GM18870 (cell line): Measurements from ENCODE around the gene WSCD2.
"Not testable (repeated sequence)": the region's sequence is repeated elsewhere in the genome, so short reads cannot be mapped to it uniquely, and the experiment has no call there.

Source experiments
- ATAC-seq: cut with Tn5 transposase; IDR thresholded peaks from one replicate; pipeline ENCODE4 v1.9.1; 2021; ENCODE audit warnings: moderate library complexity; ENCODE audit not compliant: unreplicated experiment

WSCD2 gene

DNA sequence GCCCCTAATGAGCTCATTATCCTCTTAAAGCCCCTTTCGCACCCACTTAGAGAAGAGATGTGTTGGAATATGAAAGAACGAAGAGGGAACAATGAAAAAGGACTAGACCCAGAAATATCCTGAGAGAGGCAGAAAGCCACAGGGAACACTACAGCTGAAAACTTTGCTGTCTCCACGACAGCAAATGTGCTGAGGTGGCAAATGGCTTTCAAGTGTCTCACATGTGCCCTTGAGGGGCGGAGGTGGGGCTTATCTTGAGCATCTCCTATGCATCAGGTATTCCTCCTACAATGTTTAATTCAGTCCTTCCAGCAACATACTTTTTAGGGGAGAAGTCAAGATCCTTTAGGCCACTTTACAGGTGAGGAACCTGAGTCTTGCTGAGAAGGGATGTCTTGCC, 62.9 kb downstream of the WSCD2 start:
- ATAC-seq = no peak

DNA sequence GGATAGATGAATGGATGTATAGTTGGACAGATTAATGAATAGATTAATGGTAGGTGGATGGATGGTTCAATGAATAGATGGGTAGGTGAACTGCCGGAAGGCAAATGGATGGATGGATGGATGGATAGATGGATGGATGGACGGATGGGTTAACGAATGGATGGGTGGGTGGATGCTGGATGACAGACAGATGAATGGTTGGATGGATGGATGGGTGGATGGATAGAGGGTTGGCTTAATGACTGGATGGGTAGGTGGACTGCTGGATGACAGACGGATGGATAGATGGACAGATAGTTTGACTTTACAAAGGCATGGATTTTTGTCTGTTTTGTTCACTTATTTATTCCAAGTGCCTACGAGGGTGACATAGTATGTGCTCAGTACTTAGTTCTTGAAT, 64.4 kb downstream of the WSCD2 start:
- ATAC-seq = no peak

DNA sequence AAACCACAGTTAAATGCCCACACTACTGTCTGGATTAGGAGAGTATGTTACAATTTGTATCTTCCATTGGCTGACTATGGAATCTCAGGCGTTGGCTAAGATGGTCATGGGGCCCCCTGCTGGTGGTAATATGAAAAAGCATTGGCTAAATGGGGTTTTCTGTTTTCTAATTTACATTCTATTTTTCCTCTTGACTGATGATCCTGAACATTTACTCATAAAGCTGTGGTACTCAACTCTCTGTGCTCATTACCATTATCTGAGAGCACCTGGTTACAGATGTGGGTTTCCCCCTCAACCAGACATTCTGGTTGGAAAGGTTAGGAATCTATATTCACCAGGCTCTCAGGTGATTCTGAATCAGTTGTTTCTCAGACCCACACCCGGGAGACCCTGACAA, 64.8 kb downstream of the WSCD2 start:
- no peak for ATAC-seq

DNA sequence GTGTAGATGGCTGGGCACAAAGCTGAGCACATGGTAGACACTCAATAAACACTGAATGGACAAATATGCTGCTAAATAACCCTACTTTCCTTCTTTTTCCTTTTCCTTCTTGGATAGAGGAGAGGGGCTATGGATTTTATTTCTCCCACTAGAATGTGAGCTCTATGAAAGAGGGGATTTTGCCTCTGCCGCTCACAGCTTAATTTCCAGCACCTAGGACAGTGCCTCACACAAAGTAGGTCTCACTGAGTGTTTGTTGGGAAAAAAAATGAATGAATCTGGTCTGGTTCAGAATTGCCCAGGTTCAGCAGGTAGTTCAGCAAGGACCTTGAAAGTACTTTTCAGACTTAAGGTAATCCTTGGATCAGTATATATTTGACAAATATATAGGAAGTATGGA, 65.5 kb downstream of the WSCD2 start:
- no peak for ATAC-seq

DNA sequence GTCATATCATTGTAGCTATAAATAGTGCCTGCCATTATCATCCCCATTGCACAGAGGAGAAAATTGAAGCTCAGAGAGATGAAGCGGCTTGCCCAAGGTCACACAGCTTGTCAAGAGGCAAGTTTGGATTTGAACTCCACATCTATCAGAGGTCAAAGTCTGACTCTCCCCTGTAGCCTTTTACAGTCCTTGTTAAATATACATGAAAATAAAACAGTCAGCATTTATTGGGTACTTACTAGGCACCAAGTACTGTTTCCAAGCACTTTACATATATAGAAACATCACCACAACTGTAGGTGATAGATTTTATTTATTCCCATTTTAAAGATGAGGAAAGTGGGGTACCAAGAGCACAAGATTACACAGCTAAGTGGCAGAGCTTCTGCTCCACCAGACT, 67.2 kb downstream of the WSCD2 start:
- ATAC-seq = no peak

DNA sequence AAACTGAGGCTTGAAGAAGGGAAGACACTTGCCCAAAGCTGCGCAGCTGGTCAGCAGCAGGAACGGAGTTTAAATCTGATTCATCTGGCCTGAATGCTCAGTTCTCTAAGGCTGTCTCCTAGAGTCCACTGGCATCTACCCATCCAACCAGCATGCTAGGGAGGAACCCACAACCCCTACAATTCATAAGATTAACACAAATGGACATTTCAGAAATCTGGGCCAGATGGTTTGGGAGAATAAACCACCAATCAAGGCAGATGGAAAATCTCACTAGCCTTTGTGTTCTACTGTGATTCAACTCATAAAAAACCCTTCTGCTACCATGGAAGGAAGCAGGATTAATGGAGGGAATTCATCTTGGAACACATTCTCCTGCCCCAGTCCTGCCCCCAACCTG, 67.8 kb downstream of the WSCD2 start:
- ATAC-seq = no peak

DNA sequence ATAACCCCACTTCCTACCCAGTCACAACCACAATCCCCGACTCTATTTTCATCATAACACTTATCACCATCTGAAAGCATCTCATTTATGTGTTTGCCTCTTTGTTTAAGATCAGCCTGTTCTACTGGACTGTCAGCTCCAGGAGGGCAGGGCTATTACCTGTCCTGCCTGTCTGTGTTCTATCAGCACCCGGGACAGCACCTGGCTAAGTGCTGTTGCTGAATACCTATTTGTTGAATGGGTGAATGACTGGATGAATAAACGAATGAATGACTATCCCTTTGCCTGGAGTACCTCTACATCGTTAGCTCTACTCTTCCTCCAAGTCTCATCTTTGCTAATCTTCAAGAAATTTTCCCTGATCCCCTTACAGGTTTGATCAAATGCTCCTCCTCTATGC, 69.0 kb downstream of the WSCD2 start:
- no peak for ATAC-seq

DNA sequence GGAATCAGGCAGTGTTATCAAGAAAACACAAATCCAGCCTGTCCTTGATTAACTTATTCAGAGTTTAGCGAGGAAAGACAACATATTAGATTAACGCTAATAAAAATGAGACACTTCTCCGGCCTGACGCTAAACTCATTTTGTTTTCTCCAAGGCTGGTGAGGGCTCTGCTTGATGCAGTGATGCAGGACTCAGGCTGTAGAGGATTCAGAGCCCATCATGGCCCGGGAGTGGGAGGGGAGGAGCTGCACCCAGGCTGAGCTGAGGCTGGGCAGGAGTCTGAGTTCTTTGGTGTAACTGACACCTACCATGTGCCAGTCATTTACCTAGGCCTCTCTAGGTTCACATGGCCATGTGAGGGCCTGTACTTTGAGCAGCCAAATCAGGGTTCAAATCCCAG, 70.0 kb downstream of the WSCD2 start:
- ATAC-seq = no peak

DNA sequence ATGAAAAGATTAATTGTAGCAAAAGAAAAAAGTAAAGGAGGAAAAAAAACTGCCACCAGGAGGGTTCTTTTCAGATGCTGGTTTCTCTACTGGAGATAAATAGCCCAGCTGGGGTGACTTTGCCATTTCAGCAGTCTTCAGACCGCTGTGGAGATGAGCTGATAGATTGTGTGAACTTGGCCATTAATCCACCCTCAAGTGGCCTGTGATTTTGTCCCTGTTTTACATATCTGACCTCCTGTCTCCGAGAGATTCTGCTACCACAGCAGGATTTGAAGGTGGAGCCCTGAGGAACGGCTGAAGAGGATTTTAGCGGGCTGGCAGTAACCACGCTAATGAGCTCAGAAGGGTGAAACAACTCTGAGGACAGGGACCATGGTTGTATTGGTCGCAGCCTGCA, 72.7 kb downstream of the WSCD2 start:
- ATAC-seq = no peak

DNA sequence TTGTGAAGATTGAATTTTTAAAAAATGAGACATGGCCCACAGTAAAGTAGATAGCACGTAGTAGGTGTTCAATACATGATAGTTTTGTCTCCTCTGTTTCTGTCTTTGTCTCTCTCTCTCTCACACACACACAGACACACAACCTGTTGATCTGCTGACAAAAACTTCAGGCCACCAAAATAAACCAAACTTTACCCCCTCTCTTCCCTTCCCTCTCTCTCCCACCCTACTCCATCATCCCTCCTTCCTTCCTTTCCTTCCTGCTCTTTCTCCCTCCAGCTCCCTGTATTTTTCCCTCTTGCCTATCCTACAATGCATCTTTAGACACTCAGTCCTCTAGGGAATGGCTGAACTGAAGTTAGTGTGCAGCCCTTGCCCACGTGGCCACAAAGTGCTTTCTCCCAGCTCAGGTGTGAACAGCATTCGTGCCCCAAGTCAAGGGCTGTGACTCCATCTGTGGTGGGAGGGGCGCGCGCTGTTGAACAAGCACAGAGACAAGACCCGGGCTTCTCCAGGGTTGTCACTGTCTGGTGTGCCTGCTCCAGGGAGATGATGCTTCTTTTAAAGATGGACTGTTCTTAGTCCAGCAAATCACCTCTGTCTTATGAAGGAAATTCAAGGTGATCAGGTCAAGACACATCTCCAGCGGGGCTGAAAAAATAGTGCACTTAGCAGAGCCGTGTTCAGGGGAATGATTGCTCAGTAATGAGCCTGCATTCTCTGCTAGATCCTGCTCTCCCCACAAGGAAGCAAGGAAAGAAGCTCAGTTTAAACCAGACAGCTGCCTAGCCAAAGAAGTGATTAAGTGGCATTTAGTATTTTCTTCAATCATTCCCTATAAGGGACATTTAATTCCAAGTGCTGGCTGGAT, 75.3 kb downstream of the WSCD2 start:
- ATAC-seq = no peak

DNA sequence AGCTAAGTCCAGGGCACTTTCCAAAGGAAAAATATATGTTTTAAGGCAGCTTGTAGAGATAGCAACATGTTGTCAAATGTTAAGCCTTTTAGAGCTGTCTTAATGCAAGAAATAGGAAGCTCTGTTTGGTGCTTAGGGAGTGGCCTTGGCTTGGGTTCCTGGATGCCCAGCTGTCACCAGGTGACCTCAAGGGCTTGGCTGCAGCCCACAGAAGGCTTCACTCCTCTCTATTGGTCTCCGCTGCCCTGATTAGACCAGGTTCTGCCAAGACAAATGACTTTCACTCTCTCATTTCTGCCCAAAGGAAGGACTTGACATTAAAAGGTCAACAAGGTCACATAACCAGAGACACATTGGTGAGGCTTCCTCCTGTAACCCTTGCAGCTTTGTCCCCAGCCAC, 76.8 kb downstream of the WSCD2 start:
- ATAC-seq = no peak

DNA sequence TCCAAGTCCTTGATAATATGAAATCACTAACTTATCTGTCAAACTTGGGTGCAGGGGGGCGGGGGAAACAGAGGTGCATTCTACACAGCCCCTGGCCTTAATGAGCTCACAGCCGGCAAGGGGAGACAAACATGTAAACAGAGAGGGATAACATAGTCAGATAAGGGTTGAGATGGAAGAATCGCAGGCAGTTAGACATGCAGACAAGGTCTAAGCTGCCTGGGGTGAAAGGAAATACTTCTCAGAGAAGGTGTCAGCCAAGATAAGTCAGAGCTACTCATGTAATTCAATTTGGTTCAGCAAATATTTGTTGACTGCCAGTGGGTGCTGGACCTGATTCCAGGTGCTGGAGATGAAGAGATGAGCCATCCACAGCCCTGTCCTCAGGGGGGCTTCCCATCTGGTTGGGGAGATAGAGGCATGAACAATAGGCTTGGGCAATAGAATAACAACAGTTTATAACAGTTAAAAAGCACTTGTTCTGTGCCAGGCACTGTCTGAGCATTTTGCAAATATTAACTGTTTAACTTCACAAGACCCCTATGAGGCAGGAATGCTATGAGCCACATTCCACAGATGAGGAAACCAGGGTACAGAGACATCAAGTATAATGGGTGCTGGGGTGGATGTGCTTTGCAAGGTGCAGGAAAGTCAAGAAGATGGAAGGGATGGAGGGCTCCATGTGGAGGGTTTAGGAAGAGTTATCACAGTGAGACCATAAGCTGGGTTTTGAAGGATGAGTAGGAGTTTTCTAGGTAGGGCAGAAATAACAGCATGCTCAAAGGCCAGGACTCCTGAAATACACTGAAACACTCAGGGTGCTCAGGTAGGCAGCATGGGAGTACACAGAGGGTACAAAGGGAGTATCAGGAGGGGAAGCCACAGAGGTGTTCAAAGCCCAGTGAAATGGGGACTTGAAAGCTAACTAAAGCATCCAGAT, 79.0 kb downstream of the WSCD2 start:
- no peak for ATAC-seq

DNA sequence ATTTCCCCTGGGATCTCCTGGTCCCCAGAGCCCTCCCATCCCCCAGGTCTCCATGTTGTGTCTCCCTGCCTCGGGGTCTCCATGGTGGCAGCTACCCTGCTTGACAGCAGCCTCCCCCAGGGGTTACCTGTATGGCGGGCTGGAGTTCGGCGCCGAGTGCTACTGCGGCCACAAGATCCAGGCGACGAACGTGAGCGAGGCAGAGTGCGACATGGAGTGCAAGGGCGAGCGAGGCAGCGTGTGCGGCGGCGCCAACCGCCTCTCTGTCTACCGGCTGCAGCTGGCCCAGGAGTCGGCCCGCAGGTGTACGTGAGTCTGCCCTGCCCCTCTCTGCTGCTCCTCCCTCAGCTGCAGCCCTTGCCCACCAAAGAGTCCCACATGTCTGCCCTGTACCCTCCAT, 80.9 kb downstream of the WSCD2 start:
- no peak for ATAC-seq

DNA sequence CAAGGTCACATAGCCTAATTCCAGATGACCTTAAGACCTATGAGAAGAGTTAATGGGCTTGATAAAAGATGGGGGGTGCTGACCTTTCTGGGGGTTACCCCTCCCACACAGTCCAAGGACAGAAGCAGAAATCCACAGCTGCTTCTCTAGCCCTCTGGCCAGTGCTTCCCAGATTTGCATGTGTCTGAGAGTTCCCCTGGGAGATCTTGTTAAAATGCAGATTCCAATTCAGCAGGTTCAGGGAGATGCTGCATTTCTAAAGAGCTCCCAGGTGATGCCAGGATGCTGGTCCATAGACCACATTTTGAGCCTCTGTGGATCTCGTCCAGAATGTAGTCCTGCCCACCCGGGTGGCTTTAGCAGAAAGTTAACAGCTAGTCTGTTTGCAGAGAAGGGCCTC, 82.1 kb downstream of the WSCD2 start:
- no peak for ATAC-seq

DNA sequence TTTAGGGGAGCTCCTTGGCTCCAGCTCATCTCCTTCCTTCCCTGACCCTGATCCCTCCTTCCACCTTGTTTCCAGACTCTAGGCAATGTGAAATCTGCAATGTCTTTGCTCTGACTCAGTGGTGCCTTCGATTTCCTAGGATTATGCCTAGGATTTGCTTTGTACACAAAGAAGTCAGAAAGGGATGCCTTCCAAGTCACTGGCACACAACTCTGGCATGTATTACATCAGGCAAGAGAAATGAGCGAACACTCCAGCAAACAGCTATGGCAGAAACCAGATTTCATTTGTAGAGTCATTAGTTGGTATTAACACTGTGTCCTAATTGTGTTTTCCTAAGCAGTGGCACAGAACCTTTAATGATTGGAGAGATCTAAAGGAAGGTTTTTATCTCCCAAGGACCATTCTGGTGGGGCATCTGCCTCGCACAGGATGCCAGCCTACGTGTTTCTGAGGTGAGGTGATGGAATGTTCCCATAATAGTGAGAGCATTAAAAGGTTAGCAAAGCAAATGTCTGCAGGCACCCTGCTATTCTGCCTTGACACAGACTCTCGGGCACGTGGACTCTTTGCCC, 84.9 kb downstream of the WSCD2 start:
- no peak for ATAC-seq

DNA sequence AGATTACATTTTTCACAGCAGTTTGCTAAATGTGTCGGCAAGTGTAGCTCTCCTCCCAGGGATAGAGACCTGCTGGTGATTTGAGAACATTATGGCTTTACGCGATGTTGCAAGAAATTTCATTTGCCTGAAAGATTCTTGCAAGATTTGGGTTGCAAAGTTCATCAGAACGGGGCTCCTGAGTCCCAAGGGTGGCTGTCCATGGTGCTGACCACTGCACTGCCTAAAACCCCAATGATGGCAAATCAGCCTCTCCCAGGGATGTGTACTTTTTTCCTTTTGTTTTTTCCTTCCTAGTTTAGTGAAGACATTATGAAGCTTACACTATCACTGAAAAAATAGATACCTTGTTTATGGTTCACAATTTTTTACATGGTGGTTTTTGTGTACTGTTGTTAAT, 85.4 kb downstream of the WSCD2 start:
- ATAC-seq = no peak

DNA sequence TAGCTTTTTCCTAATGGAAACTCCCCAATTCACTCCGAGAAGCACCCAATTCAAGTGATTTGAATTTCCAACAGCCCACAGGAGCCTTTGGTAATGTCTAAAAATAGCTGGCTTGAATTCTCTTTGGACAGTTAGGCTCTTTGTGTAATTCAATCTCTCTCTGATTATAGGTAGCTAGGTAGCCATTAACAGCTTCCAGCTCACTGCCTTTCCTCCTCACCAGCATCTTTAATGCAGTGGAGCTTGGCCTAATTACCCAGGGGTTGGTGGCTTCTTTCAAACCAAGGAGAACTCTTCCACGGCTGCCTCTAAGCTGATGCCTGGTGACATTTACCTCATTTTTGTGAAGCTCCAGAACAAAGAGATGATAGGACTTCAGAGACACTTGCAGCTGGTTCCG, 86.4 kb downstream of the WSCD2 start:
- ATAC-seq = no peak

DNA sequence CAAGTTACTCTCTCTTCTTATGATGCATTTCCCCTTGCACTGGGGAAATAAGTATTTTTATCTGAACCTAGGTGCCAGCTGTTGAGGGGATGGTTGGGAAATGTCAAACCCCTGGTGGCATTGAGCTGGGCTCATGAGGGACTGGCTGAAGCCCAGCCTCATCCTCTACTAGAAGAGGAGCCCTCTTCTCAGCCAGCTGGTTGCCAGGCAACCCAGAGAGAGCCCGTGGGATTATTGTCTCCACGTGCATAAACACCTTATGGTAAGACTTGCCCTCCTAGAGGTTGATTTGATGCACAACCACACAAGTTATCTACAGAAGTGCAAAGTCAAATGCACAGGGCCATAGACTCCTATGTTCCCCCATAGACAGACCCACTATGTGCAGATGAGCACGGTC, 89.8 kb downstream of the WSCD2 start:
- no peak for ATAC-seq

DNA sequence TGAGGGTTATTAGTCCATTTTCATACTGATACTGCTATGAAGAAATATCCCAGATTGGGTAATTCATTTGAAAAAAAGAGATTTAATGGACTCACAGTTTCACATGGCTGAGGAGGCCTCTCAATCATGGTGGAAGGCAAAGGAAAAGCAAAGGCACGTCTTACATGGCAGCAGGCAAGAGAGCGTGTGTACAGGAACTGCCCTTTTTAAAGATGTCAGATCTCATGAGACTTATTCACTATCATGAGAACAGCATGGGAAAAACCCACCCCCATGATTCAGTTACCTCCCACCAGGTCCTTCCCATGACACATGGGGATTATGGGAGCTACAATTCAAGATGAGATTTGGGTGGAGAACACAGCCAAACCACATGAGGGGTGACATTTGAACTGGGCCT, 96.0 kb downstream of the WSCD2 start:
- ATAC-seq = not testable (repeated sequence)

DNA sequence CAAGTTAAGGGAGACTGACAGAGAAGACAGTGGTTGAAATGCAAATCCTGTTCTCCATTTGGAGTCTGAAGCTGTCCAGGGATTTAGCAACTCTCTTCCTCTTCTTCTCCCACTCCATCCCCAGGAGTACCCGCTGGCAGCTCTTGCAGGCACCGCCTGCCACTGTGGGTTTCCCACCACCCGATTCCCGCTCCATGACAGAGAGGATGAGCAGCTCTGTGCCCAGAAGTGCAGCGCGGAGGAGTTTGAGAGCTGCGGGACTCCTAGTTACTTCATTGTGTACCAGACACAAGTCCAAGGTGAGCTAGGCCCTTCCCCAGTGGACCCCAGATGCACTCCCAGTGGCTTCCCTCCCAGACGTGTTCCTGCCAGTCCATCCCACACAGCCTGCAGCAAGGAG, 97.8 kb downstream of the WSCD2 start:
- ATAC-seq = no peak

DNA sequence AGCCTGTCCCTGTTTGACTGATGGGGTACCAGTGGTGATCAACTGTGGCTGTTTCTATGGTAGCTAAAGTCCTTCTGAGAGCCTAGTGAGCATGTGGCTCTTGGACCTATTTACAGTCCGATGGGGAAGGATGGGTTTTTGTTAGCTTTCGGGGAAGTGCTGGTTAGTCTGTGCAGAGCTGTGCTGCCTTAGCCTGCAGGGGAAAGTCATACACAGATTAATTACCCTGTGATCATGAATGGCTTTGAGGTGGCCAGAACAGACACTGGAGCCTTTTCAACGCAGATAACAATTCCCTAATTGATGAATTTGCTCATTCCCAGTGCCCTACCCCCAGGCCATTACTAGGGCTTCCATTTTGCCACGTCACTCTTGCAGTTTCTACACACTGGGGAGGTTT, 99.7 kb downstream of the WSCD2 start:
- no peak for ATAC-seq
